ENCODE data around the gene CENPF. TPM values are rescaled to one million over a fixed set of nuclear protein-coding genes. Genes with fewer than 3 reads are reported as not detected.

Gene CENPF
- total and polyA plus RNA-seq, 9 of the 15 experiments (the other 6 are each of a cell fraction or from before 2014, with no cell fraction given) = 50.6 to 180 (median 98.3) TPM

GRCh38 chr1:214602764-214603657, at the start of gene CENPF (continued):
- TF ChIP-seq CC2D1A (IDR thresholded peaks at IDR 0.05) (peak; percentile 99), ZNF354B (CRISPR knock-in tag; IDR thresholded peaks at IDR 0.05) (no peak), BRF1 (IDR thresholded peaks at IDR 0.05; ENCODE audit: borderline replicate concordance, extremely low read depth, insufficient read length) (no peak), PCBP1 (IDR thresholded peaks at IDR 0.05; ENCODE audit: low read depth, low read length, poor library complexity, severe bottlenecking) (peak; percentile 57), ARID2 (IDR thresholded peaks at IDR 0.05) (no peak), RFX1 (IDR thresholded peaks at IDR 0.05) (peak; percentile 95), NFATC3 (IDR thresholded peaks at IDR 0.05) (no peak), ZNF79 (CRISPR knock-in tag; IDR thresholded peaks at IDR 0.05; ENCODE audit: low read depth) (no peak), FOXP4 (CRISPR knock-in tag; IDR thresholded peaks at IDR 0.05; ENCODE audit: borderline replicate concordance) (peak; percentile 57; the same call in 1 of the 2 replicates), FOXP1 (CRISPR knock-in tag; IDR thresholded peaks at IDR 0.05) (peak; percentile 92; the same call in 1 of the 2 replicates), ZNF511 (CRISPR knock-in tag; IDR thresholded peaks at IDR 0.05) (peak; percentile 51; the same call in 1 of the 2 replicates), U2AF2 (optimal IDR thresholded peaks at IDR 0.05; ENCODE audit: low read depth, low read length) (no peak), MTF1 (CRISPR knock-in tag; IDR thresholded peaks at IDR 0.05; ENCODE audit: borderline replicate concordance) (no peak), BCL6 (CRISPR knock-in tag; IDR thresholded peaks at IDR 0.05) (no peak), ZNF561 (CRISPR knock-in tag; conservative IDR thresholded peaks at IDR 0.05) (no peak), MLX (CRISPR knock-in tag; conservative IDR thresholded peaks at IDR 0.05) (peak in 1 of 2 experiments; percentile 93; a peak in 2 of 4 replicates), IRF2 (CRISPR knock-in tag; IDR thresholded peaks at IDR 0.05) (no peak), LEF1 (IDR thresholded peaks at IDR 0.05) (no peak; the same call in 1 of the 2 replicates), CREM (IDR thresholded peaks at IDR 0.05; ENCODE audit: low read depth) (peak; percentile 93), TCF3 (CRISPR knock-in tag; IDR thresholded peaks at IDR 0.05) (peak; percentile 78), MAX (CRISPR knock-in tag; IDR thresholded peaks at IDR 0.05) (peak; percentile 98), ZNF253 (CRISPR knock-in tag; conservative IDR thresholded peaks at IDR 0.05) (no peak), ZNF263 (CRISPR knock-in tag; IDR thresholded peaks at IDR 0.05; ENCODE audit: borderline replicate concordance) (no peak)
- TF ChIP-seq, protein P1, sequence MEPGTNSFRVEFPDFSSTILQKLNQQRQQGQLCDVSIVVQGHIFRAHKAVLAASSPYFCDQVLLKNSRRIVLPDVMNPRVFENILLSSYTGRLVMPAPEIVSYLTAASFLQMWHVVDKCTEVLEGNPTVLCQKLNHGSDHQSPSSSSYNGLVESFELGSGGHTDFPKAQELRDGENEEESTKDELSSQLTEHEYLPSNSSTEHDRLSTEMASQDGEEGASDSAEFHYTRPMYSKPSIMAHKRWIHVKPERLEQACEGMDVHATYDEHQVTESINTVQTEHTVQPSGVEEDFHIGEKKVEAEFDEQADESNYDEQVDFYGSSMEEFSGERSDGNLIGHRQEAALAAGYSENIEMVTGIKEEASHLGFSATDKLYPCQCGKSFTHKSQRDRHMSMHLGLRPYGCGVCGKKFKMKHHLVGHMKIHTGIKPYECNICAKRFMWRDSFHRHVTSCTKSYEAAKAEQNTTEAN (CRISPR knock-in tag; IDR thresholded peaks at IDR 0.05) = peak; percentile 66; the same call in 1 of the 2 replicates
